Measurements from ENCODE around the gene BSPRY.

Gene BSPRY

GRCh38 chr9:113387560-113388230, 38.4 kb downstream of the BSPRY start:
- no peak overlapping the region for H3K9ac ChIP-seq (ENCODE audit: low read length)
- no peaks in the 10 kb centered on the region for H3K27me3 ChIP-seq (ENCODE audit: control insufficient read depth, insufficient read depth, low read length)
- peaks cover 3% of the 10 kb centered on the region for H3K36me3 ChIP-seq (ENCODE audit: control insufficient read depth, low read depth, low read length)
- no peak overlapping the region for H3K4me3 ChIP-seq (ENCODE audit: low read length)
- H3K27ac ChIP-seq (ENCODE audit: low read length): no peak overlapping the region
- H3K4me1 ChIP-seq (ENCODE audit: control insufficient read depth, low read depth, low read length): no peaks in the 10 kb centered on the region
- no peaks in the 10 kb centered on the region for H3K9me3 ChIP-seq (ENCODE audit: control insufficient read depth, low read depth, low read length)

GRCh38 chr9:113388833-113389232, 39.5 kb downstream of the BSPRY start:
- Histone ChIP-seq H3K36me3 (ENCODE audit: control insufficient read depth, low read depth, low read length) (peaks cover 3% of the 10 kb centered on the region), H3K9ac (ENCODE audit: low read length) (no peak overlapping the region), H3K4me1 (ENCODE audit: control insufficient read depth, low read depth, low read length) (no peaks in the 10 kb centered on the region), H3K4me3 (ENCODE audit: low read length) (no peak overlapping the region), H3K27ac (ENCODE audit: low read length) (no peak overlapping the region), H3K9me3 (ENCODE audit: control insufficient read depth, low read depth, low read length) (no peaks in the 10 kb centered on the region), H3K27me3 (ENCODE audit: control insufficient read depth, insufficient read depth, low read length) (no peaks in the 10 kb centered on the region)

GRCh38 chr9:113389451-113389850, 40.1 kb downstream of the BSPRY start:
- H3K36me3 ChIP-seq (ENCODE audit: control insufficient read depth, low read depth, low read length): peaks cover 3% of the 10 kb centered on the region
- no peak overlapping the region for H3K4me3 ChIP-seq (ENCODE audit: low read length)
- no peaks in the 10 kb centered on the region for H3K27me3 ChIP-seq (ENCODE audit: control insufficient read depth, insufficient read depth, low read length)
- no peaks in the 10 kb centered on the region for H3K4me1 ChIP-seq (ENCODE audit: control insufficient read depth, low read depth, low read length)
- H3K9ac ChIP-seq (ENCODE audit: low read length): no peak overlapping the region
- H3K27ac ChIP-seq (ENCODE audit: low read length): no peak overlapping the region
- no peaks in the 10 kb centered on the region for H3K9me3 ChIP-seq (ENCODE audit: control insufficient read depth, low read depth, low read length)

GRCh38 chr9:113390192-113390960, 41.0 kb downstream of the BSPRY start:
- H3K4me1 ChIP-seq (ENCODE audit: control insufficient read depth, low read depth, low read length): no peaks in the 10 kb centered on the region
- H3K9me3 ChIP-seq (ENCODE audit: control insufficient read depth, low read depth, low read length): no peaks in the 10 kb centered on the region
- no peak overlapping the region for H3K27ac ChIP-seq (ENCODE audit: low read length)
- H3K27me3 ChIP-seq (ENCODE audit: control insufficient read depth, insufficient read depth, low read length): no peaks in the 10 kb centered on the region
- H3K36me3 ChIP-seq (ENCODE audit: control insufficient read depth, low read depth, low read length): peaks cover 3% of the 10 kb centered on the region
- no peak overlapping the region for H3K4me3 ChIP-seq (ENCODE audit: low read length)
- H3K9ac ChIP-seq (ENCODE audit: low read length): no peak overlapping the region

- peaks cover 3% of the 10 kb centered on the region for H3K36me3 ChIP-seq (ENCODE audit: control insufficient read depth, low read depth, low read length)
- no peaks in the 10 kb centered on the region for H3K27me3 ChIP-seq (ENCODE audit: control insufficient read depth, insufficient read depth, low read length)
- no peak overlapping the region for H3K4me3 ChIP-seq (ENCODE audit: low read length)
- no peak overlapping the region for H3K9ac ChIP-seq (ENCODE audit: low read length)
- no peaks in the 10 kb centered on the region for H3K9me3 ChIP-seq (ENCODE audit: control insufficient read depth, low read depth, low read length)
- no peaks in the 10 kb centered on the region for H3K4me1 ChIP-seq (ENCODE audit: control insufficient read depth, low read depth, low read length)
- H3K27ac ChIP-seq (ENCODE audit: low read length): no peak overlapping the region
These were observed 42.6 kb downstream of the BSPRY start for GRCh38 chr9:113391917-113392316.

- H3K4me3 ChIP-seq (ENCODE audit: low read length): no peak overlapping the region
- no peaks in the 10 kb centered on the region for H3K9me3 ChIP-seq (ENCODE audit: control insufficient read depth, low read depth, low read length)
- peaks cover 3% of the 10 kb centered on the region for H3K36me3 ChIP-seq (ENCODE audit: control insufficient read depth, low read depth, low read length)
- no peak overlapping the region for H3K9ac ChIP-seq (ENCODE audit: low read length)
- no peaks in the 10 kb centered on the region for H3K4me1 ChIP-seq (ENCODE audit: control insufficient read depth, low read depth, low read length)
- no peak overlapping the region for H3K27ac ChIP-seq (ENCODE audit: low read length)
- H3K27me3 ChIP-seq (ENCODE audit: control insufficient read depth, insufficient read depth, low read length): no peaks in the 10 kb centered on the region
These were observed 43.9 kb downstream of the BSPRY start for GRCh38 chr9:113393281-113393680.

- no peaks in the 10 kb centered on the region for H3K27me3 ChIP-seq (ENCODE audit: control insufficient read depth, insufficient read depth, low read length)
- H3K9ac ChIP-seq (ENCODE audit: low read length): no peak overlapping the region
- H3K4me1 ChIP-seq (ENCODE audit: control insufficient read depth, low read depth, low read length): no peaks in the 10 kb centered on the region
- no peak overlapping the region for H3K4me3 ChIP-seq (ENCODE audit: low read length)
- H3K9me3 ChIP-seq (ENCODE audit: control insufficient read depth, low read depth, low read length): no peaks in the 10 kb centered on the region
- peaks cover 3% of the 10 kb centered on the region for H3K36me3 ChIP-seq (ENCODE audit: control insufficient read depth, low read depth, low read length)
- H3K27ac ChIP-seq (ENCODE audit: low read length): no peak overlapping the region
These were observed 45.9 kb downstream of the BSPRY start for GRCh38 chr9:113395000-113395861.

- peaks cover 4% of the 10 kb centered on the region for H3K4me1 ChIP-seq (ENCODE audit: control insufficient read depth, low read depth, low read length)
- H3K27me3 ChIP-seq (ENCODE audit: control insufficient read depth, insufficient read depth, low read length): no peaks in the 10 kb centered on the region
- no peaks in the 10 kb centered on the region for H3K9me3 ChIP-seq (ENCODE audit: control insufficient read depth, low read depth, low read length)
- H3K9ac ChIP-seq (ENCODE audit: low read length): no peak overlapping the region
- H3K4me3 ChIP-seq (ENCODE audit: low read length): no peak overlapping the region
- peaks cover 3% of the 10 kb centered on the region for H3K36me3 ChIP-seq (ENCODE audit: control insufficient read depth, low read depth, low read length)
- H3K27ac ChIP-seq (ENCODE audit: low read length): no peak overlapping the region
These were observed 47.9 kb downstream of the BSPRY start for GRCh38 chr9:113397203-113397631.

- no peaks in the 10 kb centered on the region for H3K27me3 ChIP-seq (ENCODE audit: control insufficient read depth, insufficient read depth, low read length)
- peaks cover 4% of the 10 kb centered on the region for H3K4me1 ChIP-seq (ENCODE audit: control insufficient read depth, low read depth, low read length)
- H3K9me3 ChIP-seq (ENCODE audit: control insufficient read depth, low read depth, low read length): no peaks in the 10 kb centered on the region
- H3K9ac ChIP-seq (ENCODE audit: low read length): no peak overlapping the region
- no peak overlapping the region for H3K4me3 ChIP-seq (ENCODE audit: low read length)
- H3K36me3 ChIP-seq (ENCODE audit: control insufficient read depth, low read depth, low read length): no peaks in the 10 kb centered on the region
- H3K27ac ChIP-seq (ENCODE audit: low read length): no peak overlapping the region
These were observed 49.5 kb downstream of the BSPRY start for GRCh38 chr9:113398796-113399195.

- Histone ChIP-seq H3K36me3 (ENCODE audit: control insufficient read depth, low read depth, low read length) (no peaks in the 10 kb centered on the region), H3K27ac (ENCODE audit: low read length) (no peak overlapping the region), H3K4me3 (ENCODE audit: low read length) (no peak overlapping the region), H3K27me3 (ENCODE audit: control insufficient read depth, insufficient read depth, low read length) (no peaks in the 10 kb centered on the region), H3K9me3 (ENCODE audit: control insufficient read depth, low read depth, low read length) (no peaks in the 10 kb centered on the region), H3K9ac (ENCODE audit: low read length) (no peak overlapping the region), H3K4me1 (ENCODE audit: control insufficient read depth, low read depth, low read length) (peaks cover 4% of the 10 kb centered on the region)
These were observed 50.4 kb downstream of the BSPRY start for GRCh38 chr9:113399646-113400200.

All from iPS-18a (cell line).